ENCODE data around the gene CLIC4. TPM values are rescaled to one million over a fixed set of nuclear protein-coding genes. Genes with fewer than 3 reads are reported as not detected.
"Not testable (repeated sequence)": the region's sequence is repeated elsewhere in the genome, so short reads cannot be mapped to it uniquely, and the experiment has no call there.

CLIC4 gene
- total RNA-seq, 1 experiment from 2014 or later = 123 TPM

GRCh38 chr1:24790490-24790889 is 45.2 kb downstream of the CLIC4 start:
- ChIA-PET POLR2A (ENCODE audit: unreplicated experiment) (no interaction called here), CTCF (interaction anchor here (0.5 kb wide), 1 partner anchor 1520 kb away, joined by 4 read pairs; no protein-coding TSS in a partner anchor)
- H3K4me2 ChIP-seq = no peak overlapping the region
- intact Hi-C loops (cut with micrococcal nuclease; ENCODE audit: unreplicated experiment) = no loop called here
- H3K36me3 ChIP-seq (ENCODE audit: low read depth) = no peaks in the 10 kb centered on the region
- no peaks in the 10 kb centered on the region; the same call in 1 of the 2 replicates for H3F3A ChIP-seq (ENCODE audit: insufficient read depth, low read depth)
- peaks cover 10% of the 10 kb centered on the region; the same call in 1 of the 2 replicates for H3K79me2 ChIP-seq (ENCODE audit: low read depth)
- BruUV-seq (replicated peaks) = no TSS peak
- no peak for DNase-seq
- no peaks in the 10 kb centered on the region for H3K27me3 ChIP-seq (ENCODE audit: insufficient read depth, low read depth)
- no peaks in the 10 kb centered on the region for H3K9me3 ChIP-seq (ENCODE audit: insufficient read depth, low read depth)
- H4K20me1 ChIP-seq (ENCODE audit: insufficient read depth) = peaks cover 11% of the 10 kb centered on the region; the same call in 1 of the 2 replicates
- no peaks in the 10 kb centered on the region for H3K9me2 ChIP-seq (ENCODE audit: insufficient read depth)
- H3K27ac ChIP-seq = no peak overlapping the region
- H3K4me3 ChIP-seq = no peak overlapping the region
- H3K4me1 ChIP-seq (replicated peaks; ENCODE audit: insufficient read depth) = peaks cover 4% of the 10 kb centered on the region; the same call in 1 of the 2 replicates
- no peak overlapping the region for H2AFZ ChIP-seq
- TF ChIP-seq EZH2 (IDR thresholded peaks at IDR 0.05; ENCODE audit: low read depth) (no peak), CTCF (conservative IDR thresholded peaks at IDR 0.05) (no peak)

- Histone ChIP-seq H3K79me2 (ENCODE audit: low read depth) (peaks cover 10% of the 10 kb centered on the region; the same call in 1 of the 2 replicates), H3K27me3 (ENCODE audit: insufficient read depth, low read depth) (no peaks in the 10 kb centered on the region), H3F3A (ENCODE audit: insufficient read depth, low read depth) (peaks cover 9% of the 10 kb centered on the region), H3K36me3 (ENCODE audit: low read depth) (peaks cover 4% of the 10 kb centered on the region; the same call in 1 of the 2 replicates), H3K4me3 (no peak overlapping the region), H3K9me2 (ENCODE audit: insufficient read depth) (no peaks in the 10 kb centered on the region), H3K4me2 (no peak overlapping the region), H3K4me1 (replicated peaks; ENCODE audit: insufficient read depth) (no peaks in the 10 kb centered on the region), H2AFZ (no peak overlapping the region), H3K9me3 (ENCODE audit: insufficient read depth, low read depth) (no peaks in the 10 kb centered on the region), H4K20me1 (ENCODE audit: insufficient read depth) (peaks cover 7% of the 10 kb centered on the region; the same call in 1 of the 2 replicates), H3K27ac (no peak overlapping the region)
- ChIA-PET POLR2A (ENCODE audit: unreplicated experiment) (no interaction called here), CTCF (interaction anchor here (0.5 kb wide), 1 partner anchor 230 kb away, joined by 9 read pairs; no protein-coding TSS in a partner anchor)
- intact Hi-C loops (cut with micrococcal nuclease; ENCODE audit: unreplicated experiment) = no loop called here
- no TSS peak for BruUV-seq (replicated peaks)
- DNase-seq = no peak
- no peak for TF ChIP-seq CTCF (conservative IDR thresholded peaks at IDR 0.05)
- no peak for TF ChIP-seq EZH2 (IDR thresholded peaks at IDR 0.05; ENCODE audit: low read depth)
Measured at GRCh38 chr1:24793447-24794129, 48.3 kb downstream of the CLIC4 start.

GRCh38 chr1:24794130-24794502 is 48.9 kb downstream of the CLIC4 start:
- H3F3A ChIP-seq (ENCODE audit: insufficient read depth, low read depth); H3K27ac ChIP-seq; H3K27me3 ChIP-seq (ENCODE audit: insufficient read depth, low read depth); CTCF ChIA-PET; DNase-seq; H3K4me3 ChIP-seq; BruUV-seq (replicated peaks); POLR2A ChIA-PET (ENCODE audit: unreplicated experiment); H3K9me3 ChIP-seq (ENCODE audit: insufficient read depth, low read depth); H3K79me2 ChIP-seq (ENCODE audit: low read depth); H3K4me1 ChIP-seq (replicated peaks; ENCODE audit: insufficient read depth); H3K4me2 ChIP-seq; H2AFZ ChIP-seq; H3K36me3 ChIP-seq (ENCODE audit: low read depth); H3K9me2 ChIP-seq (ENCODE audit: insufficient read depth); H4K20me1 ChIP-seq (ENCODE audit: insufficient read depth); intact Hi-C loops (cut with micrococcal nuclease; ENCODE audit: unreplicated experiment): not testable (repeated sequence)
